GM23338 (cell line): ENCODE results near the gene ARL15. TPM values are rescaled to one million over a fixed set of nuclear protein-coding genes. Genes with fewer than 3 reads are reported as not detected.

ENCODE experiments used
- ATAC-seq: fragments of 200-7000 bp; cut with Tn5 transposase; 3 replicates; pipeline ENCODE4 v1.9.1; 2020
- DNase-seq: peaks from one replicate; pipeline ENCODE4 v3.0.0-alpha.2; 2015; ENCODE audit warnings: low spot score
- H2AFZ ChIP-seq: fragments of 200-600 bp; sonication (generic); 2 replicates; pipeline ENCODE4 v1.8.0; 2016; ENCODE audit warnings: antibody characterized with exemption, mild to moderate bottlenecking, moderate library complexity
- H3F3A ChIP-seq: fragments of 200-600 bp; sonication (generic); replicated peaks from 2 replicates; pipeline ENCODE4 v1.8.0; 2017; ENCODE audit warnings: antibody characterized with exemption, mixed run types, low read depth
- H3K27ac ChIP-seq: fragments of 200-600 bp; sonication (generic); 2 replicates; pipeline ENCODE4 v1.6.1; 2016; ENCODE audit warnings: low read depth
- H3K27me3 ChIP-seq: fragments of 200-600 bp; sonication (generic); 2 replicates; pipeline ENCODE4 v1.8.0; 2016; ENCODE audit warnings: mild to moderate bottlenecking, mixed run types, moderate library complexity; ENCODE audit not compliant: insufficient read depth
- H3K36me3 ChIP-seq: fragments of 200-600 bp; sonication (generic); 2 replicates; pipeline ENCODE4 v1.8.0; 2016; ENCODE audit warnings: mild to moderate bottlenecking; ENCODE audit not compliant: insufficient read depth
- H3K4me1 ChIP-seq: fragments of 200-600 bp; sonication (generic); 2 replicates; pipeline ENCODE4 v1.8.0; 2016; ENCODE audit warnings: mild to moderate bottlenecking, moderate library complexity; ENCODE audit not compliant: insufficient read depth
- H3K4me2 ChIP-seq: fragments of 200-600 bp; sonication (generic); 2 replicates; pipeline ENCODE4 v1.7.1; 2017; ENCODE audit warnings: mixed run types
- H3K4me3 ChIP-seq: fragments of 200-600 bp; sonication (generic); 2 replicates; pipeline ENCODE4 v1.6.1; 2016; ENCODE audit warnings: mixed run types
- H3K79me2 ChIP-seq: fragments of 200-600 bp; sonication (generic); replicated peaks from 2 replicates; pipeline ENCODE4 v1.8.0; 2017; ENCODE audit warnings: mild to moderate bottlenecking; ENCODE audit not compliant: insufficient read depth
- H3K9me2 ChIP-seq: fragments of 200-600 bp; sonication (generic); 2 replicates; pipeline ENCODE4 v1.8.0; 2017; ENCODE audit not compliant: insufficient read depth
- H4K20me1 ChIP-seq: fragments of 200-600 bp; sonication (generic); replicated peaks from 2 replicates; pipeline ENCODE4 v1.8.0; 2017; ENCODE audit warnings: mild to moderate bottlenecking; ENCODE audit not compliant: insufficient read depth
- H3K27ac Mint-ChIP-seq: 2 replicates; pipeline ENCODE4 v1.8.0; 2020; ENCODE audit warnings: inconsistent platforms, mild to moderate bottlenecking, moderate library complexity, mixed read lengths
- H3K27me3 Mint-ChIP-seq: 3 replicates; pipeline ENCODE4 v1.8.0; 2022; ENCODE audit warnings: low read depth, mild to moderate bottlenecking, moderate library complexity, mixed read lengths, inconsistent platforms; ENCODE audit not compliant: insufficient read depth, poor library complexity
- H3K36me3 Mint-ChIP-seq: 3 replicates; pipeline ENCODE4 v1.8.0; 2021; ENCODE audit warnings: low read depth, mild to moderate bottlenecking, inconsistent platforms, moderate library complexity, mixed read lengths
- H3K4me1 Mint-ChIP-seq: 3 replicates; pipeline ENCODE4 v1.8.0; 2020; ENCODE audit warnings: mild to moderate bottlenecking, inconsistent platforms, mixed read lengths
- H3K4me3 Mint-ChIP-seq: 3 replicates; pipeline ENCODE4 v1.8.0; 2021; ENCODE audit warnings: moderate library complexity, mild to moderate bottlenecking, inconsistent platforms, mixed read lengths
- H3K9me3 Mint-ChIP-seq: 3 replicates; pipeline ENCODE4 v1.8.0; 2020; ENCODE audit warnings: moderate library complexity, mild to moderate bottlenecking, inconsistent platforms, mixed read lengths
- CREB1 ChIP-seq: fragments of 250-450 bp; sonication (Bioruptor Pico); IDR thresholded peaks from 2 replicates; pipeline ENCODE4 v1.5.0; 2020; ENCODE audit warnings: low read depth, mild to moderate bottlenecking, moderate library complexity
- CTCF ChIP-seq, 2 experiments: fragments of 200-600 bp in 1 of 2; sonication (generic) in 1 of 2; conservative IDR thresholded peaks; 2 replicates each; pipeline versions ENCODE4 v1.5.1 to v1.6.1; 2016 to 2017; ENCODE audit warnings: antibody characterized with exemption in 2 of 2, low read depth in 2 of 2, mild to moderate bottlenecking in 2 of 2, moderate library complexity in 1 of 2
- ETS1 ChIP-seq: IDR thresholded peaks from 2 replicates; pipeline ENCODE4 v1.6.1; 2016; ENCODE audit warnings: antibody characterized with exemption
- EZH2 ChIP-seq: fragments of 200-600 bp; sonication (generic); IDR thresholded peaks from one replicate; pipeline ENCODE4 v1.8.0; 2017; ENCODE audit warnings: antibody characterized with exemption, mild to moderate bottlenecking, low read depth; ENCODE audit not compliant: unreplicated experiment
- EZH2phosphoT487 ChIP-seq: fragments of 200-600 bp; sonication (generic); IDR thresholded peaks from one replicate; pipeline ENCODE4 v1.8.1; 2018; ENCODE audit warnings: antibody characterized with exemption; ENCODE audit not compliant: unreplicated experiment
- NANOG ChIP-seq: IDR thresholded peaks from 2 replicates; pipeline ENCODE4 v1.6.1; 2016; ENCODE audit warnings: antibody characterized with exemption, borderline replicate concordance
- POLR2AphosphoS5 ChIP-seq: IDR thresholded peaks from 2 replicates; pipeline ENCODE4 v1.6.1; 2016; ENCODE audit warnings: antibody characterized with exemption, low read depth
- REST ChIP-seq: IDR thresholded peaks from one replicate; pipeline ENCODE4 v1.6.1; 2018; ENCODE audit warnings: antibody characterized with exemption; ENCODE audit not compliant: unreplicated experiment
- STAT1 ChIP-seq: IDR thresholded peaks from one replicate; pipeline ENCODE4 v1.6.1; 2016; ENCODE audit warnings: antibody characterized with exemption; ENCODE audit not compliant: unreplicated experiment
- ZNF114 ChIP-seq: fragments of 250-450 bp; sonication (Bioruptor Pico); IDR thresholded peaks from 2 replicates; pipeline ENCODE4 v1.5.0; 2020; ENCODE audit warnings: mild to moderate bottlenecking, moderate library complexity
- ZNF331 ChIP-seq: fragments of 250-450 bp; sonication (Bioruptor Pico); IDR thresholded peaks from 2 replicates; pipeline ENCODE4 v1.5.0; 2020; ENCODE audit warnings: low read depth, mild to moderate bottlenecking, moderate library complexity
- ZNF462 ChIP-seq: fragments of 250-450 bp; sonication (Bioruptor Pico); IDR thresholded peaks from 2 replicates; pipeline ENCODE4 v1.5.0; 2020; ENCODE audit warnings: mild to moderate bottlenecking, moderate library complexity
- polyA plus RNA-seq: library from polyadenylated mRNA; unstranded; fragments of >200 nt; fragmentation: Nextera tagmentation; extraction: Ambion mirVana; gene quantifications from 2 replicates; pipeline ENCODE4 v1.2.1, GENCODE V29; 2016
- total RNA-seq: library from RNA; depleted of rRNA; stranded (reverse); fragments of >200 nt; shearing (Covaris generic); gene quantifications from 2 replicates; pipeline ENCODE4 v1.2.3, GENCODE V29; 2014

ARL15 gene
- total and polyA plus RNA-seq, 2 experiments from 2014 or later, result 13.0 to 54.0 TPM

- H3K9me3 Mint-ChIP-seq, result no peaks in the 10 kb centered on the region
- no peak for ATAC-seq
- no peaks in the 10 kb centered on the region for H3K36me3 ChIP-seq
These were observed 46.9 kb downstream of the ARL15 start for GRCh38 chr5:54263447-54263846.

More at GRCh38 chr5:54263447-54263846, 46.9 kb downstream of the ARL15 start:
- Histone ChIP-seq H3K27ac (no peak overlapping the region), H3K4me2 (no peak overlapping the region), H2AFZ (no peak overlapping the region), H3F3A (no peaks in the 10 kb centered on the region), H3K9me2 (no peaks in the 10 kb centered on the region), H4K20me1 (no peaks in the 10 kb centered on the region; the same call in 1 of the 2 replicates), H3K4me3 (no peak overlapping the region), H3K4me1 (no peaks in the 10 kb centered on the region), H3K27me3 (no peaks in the 10 kb centered on the region), H3K79me2 (peaks cover 20% of the 10 kb centered on the region)
- H3K27ac Mint-ChIP-seq, result no peak overlapping the region
- H3K27me3 Mint-ChIP-seq, result no peaks in the 10 kb centered on the region
- no peak for DNase-seq
- peaks cover 16% of the 10 kb centered on the region for H3K4me1 Mint-ChIP-seq
- TF ChIP-seq ZNF331, result no peak
- TF ChIP-seq ZNF114 (CRISPR knock-in tag), result no peak
- no peak for TF ChIP-seq ZNF462 (CRISPR knock-in tag)
- no peak for TF ChIP-seq POLR2AphosphoS5
- no peak for TF ChIP-seq ETS1
- TF ChIP-seq NANOG, result no peak
- no peak for TF ChIP-seq EZH2phosphoT487
- no peak for TF ChIP-seq CTCF (conservative IDR thresholded peaks at IDR 0.05; ENCODE audit: low read depth in 2 of 2)
- no peak for TF ChIP-seq EZH2
- no peak for TF ChIP-seq REST
- TF ChIP-seq CREB1, result no peak
- TF ChIP-seq STAT1, result no peak
- H3K4me3 Mint-ChIP-seq, result no peak overlapping the region
- no peaks in the 10 kb centered on the region for H3K36me3 Mint-ChIP-seq
